ENCODE data around the gene HNF4A. TPM values are rescaled to one million over a fixed set of nuclear protein-coding genes. Genes with fewer than 3 reads are reported as not detected.
A peak's percentile ranks its signal among the peaks of the same experiment; 100 is the strongest.

Gene HNF4A
- total RNA-seq, 3 donors from 2014 or later: 125 to 332 (median 237) TPM

- TF ChIP-seq CTCF (IDR thresholded peaks at IDR 0.05): peak; percentile 43
- no peaks in the 10 kb centered on the region for H3K36me3 ChIP-seq (ENCODE audit: low read depth)
- intact Hi-C loops (cut with DNase I, micrococcal nuclease): loop anchor here in 1 of 2 donors (10.0 kb wide), 1 partner anchor 261 kb away; the partner anchor contains the start of gene OSER1
- H3K4me3 ChIP-seq: peak within 1 kb of the TSS; percentile 71
- DNase-seq (peak; percentile 92 to 95 (median 94)), ATAC-seq (peak; percentile 99)
- H3K9me3 ChIP-seq: no peaks in the 10 kb centered on the region
- peaks cover 12% of the 10 kb centered on the region for H3K4me1 ChIP-seq (ENCODE audit: low read depth)
Measured at GRCh38 chr20:44475694-44476560, 120.4 kb downstream of the HNF4A start, which contains the start of gene TTPAL. TSS of gene TTPAL (plus strand) at chr20:44475874. CDS start at chr20:44480000, 4,126 bp downstream.

GRCh38 chr20:44477151-44477550, 121.7 kb downstream of the HNF4A start:
- intact Hi-C loops (cut with DNase I, micrococcal nuclease): loop anchor here in 1 of 2 donors (10.0 kb wide), 1 partner anchor 262 kb away; the partner anchor contains the start of gene OSER1
- Histone ChIP-seq H3K36me3 (ENCODE audit: low read depth) (no peaks in the 10 kb centered on the region), H3K9me3 (no peaks in the 10 kb centered on the region), H3K4me1 (ENCODE audit: low read depth) (peaks cover 12% of the 10 kb centered on the region), H3K4me3 (no peak overlapping the region)
- no peak for DNase-seq
- ATAC-seq: no peak
- TF ChIP-seq CTCF (IDR thresholded peaks at IDR 0.05): no peak

- TF ChIP-seq CTCF (IDR thresholded peaks at IDR 0.05): no peak
Measured at GRCh38 chr20:44478206-44478605, 122.7 kb downstream of the HNF4A start.

GRCh38 chr20:44479643-44480042, 124.1 kb downstream of the HNF4A start:
- intact Hi-C loops (cut with DNase I, micrococcal nuclease): loop anchor here in 1 of 2 donors (10.0 kb wide), 1 partner anchor 265 kb away; the partner anchor contains the start of gene OSER1
- DNase-seq (no peak), ATAC-seq (no peak)
- no peak overlapping the region for H3K4me3 ChIP-seq
- peaks cover 12% of the 10 kb centered on the region for H3K4me1 ChIP-seq (ENCODE audit: low read depth)
- no peaks in the 10 kb centered on the region for H3K36me3 ChIP-seq (ENCODE audit: low read depth)
- no peak for TF ChIP-seq CTCF (IDR thresholded peaks at IDR 0.05)
- no peaks in the 10 kb centered on the region for H3K9me3 ChIP-seq

More at GRCh38 chr20:44478206-44478605, 122.7 kb downstream of the HNF4A start:
- Histone ChIP-seq H3K36me3 (ENCODE audit: low read depth) (no peaks in the 10 kb centered on the region), H3K4me3 (no peak overlapping the region), H3K9me3 (no peaks in the 10 kb centered on the region), H3K4me1 (ENCODE audit: low read depth) (peaks cover 12% of the 10 kb centered on the region)
- intact Hi-C loops (cut with DNase I, micrococcal nuclease): loop anchor here in 1 of 2 donors (10.0 kb wide), 1 partner anchor 263 kb away; the partner anchor contains the start of gene OSER1
- ATAC-seq (no peak), DNase-seq (no peak)

GRCh38 chr20:44480097-44480496, 124.6 kb downstream of the HNF4A start:
- no peak for ATAC-seq
- Histone ChIP-seq H3K4me1 (ENCODE audit: low read depth) (peaks cover 12% of the 10 kb centered on the region), H3K9me3 (no peaks in the 10 kb centered on the region), H3K36me3 (ENCODE audit: low read depth) (no peaks in the 10 kb centered on the region), H3K4me3 (no peak overlapping the region)
- DNase-seq: no peak
- intact Hi-C loops (cut with DNase I, micrococcal nuclease): no loop called here
- TF ChIP-seq CTCF (IDR thresholded peaks at IDR 0.05): no peak

All from mucosa of descending colon (tissue), 3 donors.